Body of pancreas (tissue), 4 donors: Measurements from ENCODE around the gene FHOD3.

Experiments used
- POLR2A ChIP-seq, 3 donors: fragments of 450-650 bp; IDR thresholded peaks; one replicate each; pipeline ENCODE4 v1.6.1; 2016; ENCODE audit warnings: antibody characterized with exemption in 3 of 3, mild to moderate bottlenecking in 2 of 3
- TF ChIP-seq, protein P1 (sequence below), 7 experiments: fragments of 450-650 bp in 4 of 7; fragments of 200-600 bp in 3 of 7; sonication (generic) in 3 of 7; IDR thresholded peaks; one replicate each; pipeline ENCODE4 v1.5.1; 2016 to 2019; ENCODE audit warnings: antibody characterized with exemption in 7 of 7

DNA sequence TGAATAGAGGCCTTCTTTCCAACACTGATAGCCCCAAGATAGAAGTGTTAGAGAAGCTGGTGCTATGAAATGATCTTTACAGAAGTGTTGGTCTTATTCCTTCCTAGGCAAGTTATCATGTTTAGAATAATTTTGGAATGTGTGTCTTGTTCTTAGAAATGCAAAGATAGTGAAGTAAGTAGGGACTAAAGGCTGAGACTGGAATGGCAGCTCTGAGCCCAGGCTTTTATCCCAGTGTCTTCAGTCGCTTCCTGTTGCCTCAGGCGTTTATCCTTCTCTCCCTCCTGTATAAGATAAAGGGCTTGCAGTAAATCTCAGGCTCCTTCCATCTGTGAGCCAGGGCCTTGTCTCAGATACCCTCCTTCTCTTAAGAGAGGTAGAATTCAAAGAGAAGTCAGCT lies 313.1 kb downstream of the FHOD3 start:
- TF ChIP-seq, protein P1, sequence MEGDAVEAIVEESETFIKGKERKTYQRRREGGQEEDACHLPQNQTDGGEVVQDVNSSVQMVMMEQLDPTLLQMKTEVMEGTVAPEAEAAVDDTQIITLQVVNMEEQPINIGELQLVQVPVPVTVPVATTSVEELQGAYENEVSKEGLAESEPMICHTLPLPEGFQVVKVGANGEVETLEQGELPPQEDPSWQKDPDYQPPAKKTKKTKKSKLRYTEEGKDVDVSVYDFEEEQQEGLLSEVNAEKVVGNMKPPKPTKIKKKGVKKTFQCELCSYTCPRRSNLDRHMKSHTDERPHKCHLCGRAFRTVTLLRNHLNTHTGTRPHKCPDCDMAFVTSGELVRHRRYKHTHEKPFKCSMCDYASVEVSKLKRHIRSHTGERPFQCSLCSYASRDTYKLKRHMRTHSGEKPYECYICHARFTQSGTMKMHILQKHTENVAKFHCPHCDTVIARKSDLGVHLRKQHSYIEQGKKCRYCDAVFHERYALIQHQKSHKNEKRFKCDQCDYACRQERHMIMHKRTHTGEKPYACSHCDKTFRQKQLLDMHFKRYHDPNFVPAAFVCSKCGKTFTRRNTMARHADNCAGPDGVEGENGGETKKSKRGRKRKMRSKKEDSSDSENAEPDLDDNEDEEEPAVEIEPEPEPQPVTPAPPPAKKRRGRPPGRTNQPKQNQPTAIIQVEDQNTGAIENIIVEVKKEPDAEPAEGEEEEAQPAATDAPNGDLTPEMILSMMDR (IDR thresholded peaks at IDR 0.05), result no peak
- TF ChIP-seq POLR2A (IDR thresholded peaks at IDR 0.05), result no peak
